ENCODE results near the gene SEC11C. TPM values are rescaled to one million over a fixed set of nuclear protein-coding genes. Genes with fewer than 3 reads are reported as not detected.

The SEC11C gene
- total and polyA plus RNA-seq, 2 donors from 2014 or later: 90.0 to 106 TPM

DNA sequence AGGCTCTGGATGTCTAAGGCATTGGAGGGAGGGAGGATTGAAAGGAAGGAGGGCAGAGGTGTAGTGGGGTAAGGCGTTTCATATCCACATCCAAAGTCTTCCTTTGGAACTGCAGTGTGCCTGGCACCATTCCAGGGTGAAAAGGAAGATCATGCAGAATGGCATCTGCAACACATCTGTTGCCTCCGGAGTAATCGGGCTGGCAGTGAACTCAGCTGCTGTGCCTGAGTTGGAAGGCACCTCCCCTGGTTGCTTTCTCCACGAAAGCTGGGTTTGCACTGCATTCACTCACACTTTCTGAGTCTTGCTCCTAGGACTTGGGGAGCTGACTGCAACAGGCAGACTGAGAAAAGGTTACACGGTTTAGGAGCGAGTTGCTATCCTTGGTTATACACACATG lies 30.3 kb upstream of the SEC11C start:
- DNase-seq (no peak), FAIRE-seq (no peak)
- Histone ChIP-seq H3K9ac (ENCODE audit: low read length in 3 of 3) (no peak overlapping the region), H3K9me3 (ENCODE audit: control insufficient read depth in 2 of 3, insufficient read depth in 1 of 3, low read length in 3 of 3) (no peaks in the 10 kb centered on the region), H3K36me3 (ENCODE audit: control insufficient read depth in 2 of 3, insufficient read depth in 3 of 3, low read length in 3 of 3) (no peaks in the 10 kb centered on the region), H3K4me3 (ENCODE audit: low read length in 3 of 3) (no peak overlapping the region), H3K27me3 (ENCODE audit: control insufficient read depth, insufficient read depth, low read length) (no peaks in the 10 kb centered on the region), H3K4me1 (ENCODE audit: control insufficient read depth in 2 of 3, insufficient read depth in 2 of 3, low read depth in 1 of 3, low read length in 3 of 3) (no peaks in the 10 kb centered on the region), H3K27ac (ENCODE audit: low read depth in 2 of 2, low read length in 2 of 2) (no peak overlapping the region)
- TF ChIP-seq, protein P1, sequence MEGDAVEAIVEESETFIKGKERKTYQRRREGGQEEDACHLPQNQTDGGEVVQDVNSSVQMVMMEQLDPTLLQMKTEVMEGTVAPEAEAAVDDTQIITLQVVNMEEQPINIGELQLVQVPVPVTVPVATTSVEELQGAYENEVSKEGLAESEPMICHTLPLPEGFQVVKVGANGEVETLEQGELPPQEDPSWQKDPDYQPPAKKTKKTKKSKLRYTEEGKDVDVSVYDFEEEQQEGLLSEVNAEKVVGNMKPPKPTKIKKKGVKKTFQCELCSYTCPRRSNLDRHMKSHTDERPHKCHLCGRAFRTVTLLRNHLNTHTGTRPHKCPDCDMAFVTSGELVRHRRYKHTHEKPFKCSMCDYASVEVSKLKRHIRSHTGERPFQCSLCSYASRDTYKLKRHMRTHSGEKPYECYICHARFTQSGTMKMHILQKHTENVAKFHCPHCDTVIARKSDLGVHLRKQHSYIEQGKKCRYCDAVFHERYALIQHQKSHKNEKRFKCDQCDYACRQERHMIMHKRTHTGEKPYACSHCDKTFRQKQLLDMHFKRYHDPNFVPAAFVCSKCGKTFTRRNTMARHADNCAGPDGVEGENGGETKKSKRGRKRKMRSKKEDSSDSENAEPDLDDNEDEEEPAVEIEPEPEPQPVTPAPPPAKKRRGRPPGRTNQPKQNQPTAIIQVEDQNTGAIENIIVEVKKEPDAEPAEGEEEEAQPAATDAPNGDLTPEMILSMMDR (IDR thresholded peaks at IDR 0.05; ENCODE audit: borderline replicate concordance, extremely low read depth, insufficient read depth): no peak
- intact Hi-C loops (cut with DNase I): no loop called here

DNA sequence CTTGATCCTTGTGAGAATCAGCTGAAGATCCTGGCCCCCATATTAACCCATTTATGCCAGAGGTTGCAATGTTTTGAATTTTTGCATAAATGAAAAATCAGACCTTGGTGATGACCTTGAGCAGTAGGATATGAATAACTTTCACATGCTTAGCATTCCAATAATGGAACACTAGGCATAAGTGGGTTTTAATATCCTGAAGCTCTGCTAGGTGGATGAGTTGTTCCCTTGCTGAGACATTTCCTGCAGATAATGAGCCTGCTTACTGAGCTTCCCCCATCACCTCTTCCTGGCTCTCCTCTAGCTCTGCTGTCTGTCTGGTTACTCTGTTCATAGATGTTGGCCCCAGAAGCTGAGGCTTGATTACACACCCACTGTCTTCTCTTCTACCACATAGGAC lies 25.5 kb upstream of the SEC11C start:
- Histone ChIP-seq H3K4me3 (ENCODE audit: low read length in 3 of 3) (no peak overlapping the region), H3K9ac (ENCODE audit: low read length in 3 of 3) (no peak overlapping the region), H3K27me3 (ENCODE audit: control insufficient read depth, insufficient read depth, low read length) (no peaks in the 10 kb centered on the region), H3K27ac (ENCODE audit: low read depth in 2 of 2, low read length in 2 of 2) (no peak overlapping the region), H3K9me3 (ENCODE audit: control insufficient read depth in 2 of 3, insufficient read depth in 1 of 3, low read length in 3 of 3) (no peaks in the 10 kb centered on the region), H3K36me3 (ENCODE audit: control insufficient read depth in 2 of 3, insufficient read depth in 3 of 3, low read length in 3 of 3) (no peaks in the 10 kb centered on the region), H3K4me1 (ENCODE audit: control insufficient read depth in 2 of 3, insufficient read depth in 2 of 3, low read depth in 1 of 3, low read length in 3 of 3) (no peaks in the 10 kb centered on the region)
- DNase-seq (no peak), FAIRE-seq (no peak)
- TF ChIP-seq, protein P1 (IDR thresholded peaks at IDR 0.05; ENCODE audit: borderline replicate concordance, extremely low read depth, insufficient read depth): no peak
- intact Hi-C loops (cut with DNase I): no loop called here

DNA sequence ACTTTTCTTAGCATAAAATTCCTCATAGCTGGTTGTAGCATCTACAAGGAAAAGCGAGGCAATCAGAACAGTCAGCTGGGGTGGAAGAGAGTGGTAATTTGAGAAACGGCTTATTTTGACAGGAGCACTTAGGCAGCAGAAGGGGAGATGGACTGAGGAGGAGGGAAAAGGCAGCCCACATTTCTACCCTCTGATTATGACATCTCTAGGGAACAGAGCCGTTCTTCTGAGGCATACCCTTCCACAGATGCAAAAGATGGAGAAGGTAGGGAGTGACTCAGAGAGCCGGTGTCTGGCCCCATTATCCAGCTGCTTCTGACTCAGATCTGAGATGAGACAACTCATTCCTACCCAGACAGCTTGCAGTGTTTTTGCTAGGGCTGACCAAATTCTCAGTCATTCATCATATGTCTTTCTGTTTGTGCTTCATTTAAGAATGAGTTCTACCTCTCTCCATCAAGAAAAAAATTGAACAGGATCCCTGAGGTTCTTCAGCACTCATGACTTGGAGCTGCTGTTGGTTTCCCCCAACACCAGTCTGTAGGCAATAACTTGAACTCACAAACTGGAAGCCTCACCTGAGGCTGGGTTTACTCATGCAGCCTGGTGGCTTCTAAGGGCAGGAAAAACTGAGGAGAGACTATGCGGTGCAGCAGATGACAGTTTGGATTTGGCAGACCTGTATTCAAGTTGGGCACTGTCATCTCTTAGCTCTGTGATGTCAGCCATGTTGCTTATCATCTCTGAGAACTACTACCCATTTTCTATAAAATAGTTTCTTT lies 15.9 kb upstream of the SEC11C start:
- H3K36me3 ChIP-seq (ENCODE audit: control insufficient read depth in 2 of 3, insufficient read depth in 3 of 3, low read length in 3 of 3): no peaks in the 10 kb centered on the region

More for the DNA sequence above, 15.9 kb upstream of the SEC11C start:
- Histone ChIP-seq H3K4me1 (ENCODE audit: control insufficient read depth in 2 of 3, insufficient read depth in 2 of 3, low read depth in 1 of 3, low read length in 3 of 3) (no peaks in the 10 kb centered on the region), H3K9me3 (ENCODE audit: control insufficient read depth in 2 of 3, insufficient read depth in 1 of 3, low read length in 3 of 3) (no peaks in the 10 kb centered on the region), H3K4me3 (ENCODE audit: low read length in 3 of 3) (no peak overlapping the region), H3K27ac (ENCODE audit: low read depth in 2 of 2, low read length in 2 of 2) (no peak overlapping the region), H3K9ac (ENCODE audit: low read length in 3 of 3) (no peak overlapping the region), H3K27me3 (ENCODE audit: control insufficient read depth, insufficient read depth, low read length) (no peaks in the 10 kb centered on the region)
- FAIRE-seq (no peak), DNase-seq (no peak)
- TF ChIP-seq, protein P1 (IDR thresholded peaks at IDR 0.05; ENCODE audit: borderline replicate concordance, extremely low read depth, insufficient read depth): no peak
- intact Hi-C loops (cut with DNase I): no loop called here
